ENCODE data around the gene C1QTNF9. TPM values are rescaled to one million over a fixed set of nuclear protein-coding genes. Genes with fewer than 3 reads are reported as not detected.
"Not testable (repeated sequence)": the region's sequence is repeated elsewhere in the genome, so short reads cannot be mapped to it uniquely, and the experiment has no call there.

The C1QTNF9 gene
- total RNA-seq, 1 donor from 2014 or later, result 1.4 TPM

DNA sequence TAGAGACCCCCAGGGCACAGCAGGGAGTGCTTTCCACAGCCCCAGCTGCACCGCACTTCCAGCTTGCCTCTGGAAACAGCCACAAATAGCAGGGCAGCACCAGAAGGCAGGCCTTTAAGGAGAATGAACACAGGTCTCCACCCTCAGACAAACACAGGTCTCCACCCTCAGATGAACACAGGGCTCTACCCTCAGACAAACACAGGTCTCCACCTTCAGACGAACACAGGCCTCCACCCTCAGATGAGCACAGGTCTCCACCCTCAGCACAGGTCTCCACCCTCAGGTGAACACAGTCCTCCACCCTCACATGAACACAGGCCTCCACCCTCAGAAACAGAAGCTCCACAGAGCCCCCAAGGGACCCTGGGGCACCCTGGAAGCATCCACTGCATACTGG lies 51.7 kb downstream of the C1QTNF9 start:
- no peak for DNase-seq (ENCODE audit: low spot score)

DNA sequence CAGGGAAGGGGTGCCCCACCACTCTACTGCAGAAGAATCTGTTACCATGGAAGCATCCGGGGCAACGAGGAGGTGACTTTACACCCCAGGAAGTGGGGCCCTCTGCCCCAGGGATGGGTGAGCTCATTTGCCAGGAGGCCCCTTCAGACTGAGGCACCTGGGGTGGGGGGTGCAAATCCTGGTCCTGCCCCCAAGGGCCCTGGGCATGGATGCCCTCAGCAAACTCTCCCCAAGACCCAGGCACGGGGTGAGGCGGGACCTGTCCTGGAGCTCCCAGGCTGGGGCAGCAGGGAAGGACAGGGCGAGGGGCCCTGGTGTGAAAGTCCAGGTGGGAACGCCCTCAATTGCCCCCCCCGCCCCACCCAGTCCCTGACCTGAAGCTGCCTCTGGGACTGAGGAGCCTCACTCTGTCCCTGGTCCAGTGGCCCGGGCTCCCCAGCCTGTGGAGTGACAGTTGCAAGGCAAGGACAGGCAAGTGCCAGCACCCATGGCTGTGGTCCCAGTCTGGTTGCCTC lies 52.5 kb downstream of the C1QTNF9 start:
- DNase-seq (ENCODE audit: low spot score), result no peak

DNA sequence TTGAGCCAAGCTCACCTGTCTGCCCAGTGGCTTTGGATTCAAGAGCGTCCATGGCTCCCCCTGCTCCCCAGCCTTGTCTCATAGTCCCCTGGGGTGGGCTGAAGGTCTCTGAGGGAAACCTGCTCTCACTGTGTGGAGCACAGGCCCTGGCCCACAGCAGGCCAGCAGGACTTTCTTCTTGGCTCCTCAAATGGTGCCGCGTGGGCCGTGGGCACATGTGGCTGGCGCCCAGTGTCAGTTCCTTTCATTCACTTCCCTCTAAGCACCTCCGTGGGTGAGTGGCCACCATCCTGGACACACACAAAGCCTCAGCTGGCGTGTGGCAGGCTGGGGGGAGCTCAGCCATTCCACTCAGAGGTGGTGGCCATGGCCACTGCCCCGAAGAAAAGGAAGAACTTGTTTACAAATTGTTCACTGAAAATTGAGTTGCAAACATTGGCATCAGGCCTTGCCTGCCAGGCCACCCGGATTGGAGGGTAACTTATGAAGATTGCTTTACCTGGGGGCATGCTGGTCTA lies 53.1 kb downstream of the C1QTNF9 start:
- DNase-seq (ENCODE audit: low spot score), result no peak

DNA sequence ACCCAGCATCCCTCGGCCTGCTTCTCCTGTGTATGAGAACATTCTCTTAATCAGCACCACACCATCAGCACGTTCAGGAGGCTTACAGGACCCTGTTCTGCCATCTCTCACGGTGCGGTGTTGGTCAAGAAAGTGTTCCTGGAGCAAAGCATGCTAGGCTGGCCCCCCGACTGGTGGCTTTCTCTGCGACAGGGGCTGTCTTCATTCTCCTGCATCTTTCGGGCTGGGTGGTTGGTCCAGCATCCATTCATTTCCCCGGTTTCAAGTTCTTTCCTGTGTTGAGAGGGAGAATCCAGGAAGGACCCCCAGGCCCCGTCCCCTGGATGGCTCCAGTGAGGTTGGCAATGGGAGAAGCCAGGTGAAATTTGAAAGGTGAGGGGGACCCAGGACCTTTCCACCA lies 55.8 kb downstream of the C1QTNF9 start:
- no peak for DNase-seq (ENCODE audit: low spot score)

DNA sequence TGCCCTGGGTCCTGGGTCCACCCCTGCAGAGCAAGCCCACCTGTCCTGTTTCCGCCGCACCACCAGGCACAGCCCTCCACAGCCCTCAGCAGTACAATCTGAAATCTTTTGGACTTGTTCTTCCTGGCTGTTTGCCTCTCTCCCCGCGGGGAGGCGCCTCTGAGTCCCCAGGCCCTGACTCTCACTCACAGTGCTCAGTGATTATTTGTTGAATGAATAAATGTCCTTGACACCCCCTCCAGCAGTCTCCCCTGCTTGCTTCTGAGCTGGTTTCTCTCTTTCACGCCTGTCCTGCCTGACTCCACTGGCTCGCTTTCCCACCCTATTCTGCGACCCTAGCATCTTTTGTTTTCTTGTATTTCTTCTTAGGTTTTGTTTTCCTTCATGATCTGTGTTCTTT lies 56.9 kb downstream of the C1QTNF9 start:
- not testable (repeated sequence) for DNase-seq (ENCODE audit: low spot score)

DNA sequence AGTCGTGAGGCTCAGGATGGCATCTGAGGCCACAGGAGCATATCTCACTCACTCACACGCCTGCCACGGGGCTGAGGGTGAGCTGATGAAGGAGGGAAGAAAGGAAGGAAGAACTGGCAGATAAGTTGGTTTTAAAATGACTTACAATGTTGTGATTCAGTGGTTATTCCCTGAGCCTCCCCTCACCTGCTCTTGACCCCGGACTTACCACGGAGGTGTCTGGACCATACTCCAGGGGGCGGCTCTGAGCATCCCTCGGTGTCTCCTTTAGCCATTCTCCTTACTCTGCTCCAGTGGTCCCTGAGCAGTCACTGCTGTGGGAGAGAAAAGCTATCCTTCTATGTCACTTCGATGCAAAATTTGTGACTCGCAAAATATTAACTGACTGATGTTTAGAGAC lies 61.9 kb downstream of the C1QTNF9 start:
- DNase-seq (ENCODE audit: low spot score), result not testable (repeated sequence)

Other genes starting within 250 kb of the C1QTNF9 start
- gene SPATA13, start 148.9 kb upstream of the C1QTNF9 start, total RNA-seq (ENCODE audit: insufficient read depth, low replicate concordance), result 9.1 TPM
- gene PARP4, start 203.2 kb downstream of the C1QTNF9 start, total RNA-seq (ENCODE audit: insufficient read depth, low replicate concordance), result 24.3 TPM